GM13977 (cell line): ENCODE measurements around the gene MAPKAP1.

Experiments
- DNase-seq: peaks from one replicate; pipeline ENCODE4 v3.0.0; 2012; ENCODE audit warnings: low spot score
- in situ Hi-C: fragments of 300-500 bp; cut with MboI; formaldehyde crosslinking; loops from one replicate; pipeline ENCODE4 v1.12.0; 2022; ENCODE audit warnings: low sequenced_read_pairs, low pct_unique_long_range_greater_than_20kb, mixed read lengths, inconsistent platforms; ENCODE audit not compliant: unreplicated experiment
- TF ChIP-seq, protein P1 (sequence below): IDR thresholded peaks from 2 replicates; pipeline ENCODE4 v1.5.1; 2012; ENCODE audit warnings: mild to moderate bottlenecking, control low read depth; ENCODE audit not compliant: insufficient read depth; ENCODE audit errors: extremely low read depth, missing control alignments

Gene MAPKAP1

DNA sequence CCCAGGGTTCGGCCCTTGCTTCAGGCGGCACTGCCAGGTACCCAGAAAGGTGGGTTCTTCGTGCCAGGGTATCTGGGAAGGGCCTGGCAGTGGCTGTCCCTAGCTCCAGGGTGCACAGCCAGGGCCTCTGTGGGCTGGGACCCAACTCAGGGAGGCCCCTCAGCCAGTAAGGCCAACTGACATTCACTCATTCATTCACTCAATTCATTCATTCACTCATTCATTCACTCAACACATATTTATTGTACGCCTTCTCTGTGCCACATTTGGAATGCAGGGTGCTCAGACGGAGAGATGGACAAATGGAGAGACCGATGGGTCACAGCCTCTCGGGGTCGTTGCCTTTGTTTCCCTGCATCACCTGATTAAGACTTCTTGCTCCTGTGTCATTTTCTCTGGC is 290.5 kb downstream of the MAPKAP1 start:
- TF ChIP-seq, protein P1, sequence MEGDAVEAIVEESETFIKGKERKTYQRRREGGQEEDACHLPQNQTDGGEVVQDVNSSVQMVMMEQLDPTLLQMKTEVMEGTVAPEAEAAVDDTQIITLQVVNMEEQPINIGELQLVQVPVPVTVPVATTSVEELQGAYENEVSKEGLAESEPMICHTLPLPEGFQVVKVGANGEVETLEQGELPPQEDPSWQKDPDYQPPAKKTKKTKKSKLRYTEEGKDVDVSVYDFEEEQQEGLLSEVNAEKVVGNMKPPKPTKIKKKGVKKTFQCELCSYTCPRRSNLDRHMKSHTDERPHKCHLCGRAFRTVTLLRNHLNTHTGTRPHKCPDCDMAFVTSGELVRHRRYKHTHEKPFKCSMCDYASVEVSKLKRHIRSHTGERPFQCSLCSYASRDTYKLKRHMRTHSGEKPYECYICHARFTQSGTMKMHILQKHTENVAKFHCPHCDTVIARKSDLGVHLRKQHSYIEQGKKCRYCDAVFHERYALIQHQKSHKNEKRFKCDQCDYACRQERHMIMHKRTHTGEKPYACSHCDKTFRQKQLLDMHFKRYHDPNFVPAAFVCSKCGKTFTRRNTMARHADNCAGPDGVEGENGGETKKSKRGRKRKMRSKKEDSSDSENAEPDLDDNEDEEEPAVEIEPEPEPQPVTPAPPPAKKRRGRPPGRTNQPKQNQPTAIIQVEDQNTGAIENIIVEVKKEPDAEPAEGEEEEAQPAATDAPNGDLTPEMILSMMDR, result no peak
- no peak for DNase-seq
- in situ Hi-C loops, result loop anchor here (25.0 kb wide), 1 partner anchor 821 kb away; no protein-coding TSS in a partner anchor

DNA sequence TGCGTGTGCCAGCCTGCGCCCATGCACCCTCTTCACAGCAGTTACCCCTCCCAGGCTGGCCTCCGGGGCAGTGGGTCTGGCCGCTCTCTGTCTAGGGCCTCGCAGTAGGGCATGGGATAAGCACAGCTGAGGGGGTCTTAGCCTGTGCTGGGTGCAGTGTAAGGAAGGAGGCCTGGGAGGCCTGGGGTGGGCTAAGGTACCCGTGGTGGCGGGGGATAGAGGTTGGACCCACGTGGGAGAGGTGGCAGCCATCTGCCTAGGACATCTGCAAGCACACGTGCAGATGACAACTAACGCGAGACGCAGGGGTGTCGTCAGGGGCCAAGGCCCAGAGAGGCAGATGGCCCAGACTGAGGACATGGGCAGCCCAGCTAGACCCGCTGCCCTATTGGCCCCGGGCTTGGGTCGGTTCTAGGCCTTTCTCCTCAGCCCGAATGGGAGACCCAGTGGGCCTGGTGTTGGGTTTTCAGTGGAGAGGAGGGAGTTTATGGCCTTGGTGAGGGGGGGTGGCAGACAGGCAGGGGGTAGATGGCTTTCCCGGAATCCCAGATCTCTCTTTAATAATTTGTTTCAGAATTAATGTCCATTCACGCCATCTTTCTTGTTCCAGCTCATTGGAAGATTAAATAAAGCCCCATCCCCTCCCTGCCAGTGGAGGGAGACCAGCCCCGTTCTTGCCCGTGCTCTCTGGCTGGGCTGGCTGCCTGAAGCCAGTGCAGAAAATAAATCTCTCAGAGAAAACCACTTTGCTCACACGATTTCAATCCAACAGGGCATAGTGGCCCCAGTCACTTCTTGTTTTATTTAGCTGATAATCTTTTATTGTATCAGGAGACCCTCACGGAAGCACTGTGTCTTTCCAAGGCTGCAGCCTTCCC is 291.2 kb downstream of the MAPKAP1 start:
- in situ Hi-C loops, result loop anchor here (25.0 kb wide), 1 partner anchor 821 kb away; no protein-coding TSS in a partner anchor
- TF ChIP-seq, protein P1, result no peak
- DNase-seq, result no peak

DNA sequence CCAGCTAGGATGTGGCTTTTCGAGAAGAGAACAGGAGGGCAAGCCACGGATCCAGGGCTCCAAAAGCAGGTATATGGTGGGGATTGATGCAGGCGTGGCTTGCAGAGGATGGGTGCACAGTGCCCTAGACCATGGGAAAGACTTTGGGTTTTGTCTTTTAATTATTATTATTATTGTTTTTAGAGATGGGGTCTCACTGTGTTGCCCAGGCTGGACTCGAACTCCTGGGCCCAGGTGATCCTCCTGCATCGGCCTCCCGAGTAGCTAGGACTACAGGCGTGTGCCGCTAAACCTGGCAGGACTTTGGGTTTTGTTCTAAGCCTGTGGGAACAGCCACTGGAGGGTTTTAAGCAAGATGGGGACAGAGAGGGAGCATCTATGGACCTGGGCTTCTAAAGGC is 293.4 kb downstream of the MAPKAP1 start:
- DNase-seq, result no peak
- TF ChIP-seq, protein P1, result no peak
- in situ Hi-C loops, result loop anchor here (25.0 kb wide), 1 partner anchor 824 kb away; no protein-coding TSS in a partner anchor

DNA sequence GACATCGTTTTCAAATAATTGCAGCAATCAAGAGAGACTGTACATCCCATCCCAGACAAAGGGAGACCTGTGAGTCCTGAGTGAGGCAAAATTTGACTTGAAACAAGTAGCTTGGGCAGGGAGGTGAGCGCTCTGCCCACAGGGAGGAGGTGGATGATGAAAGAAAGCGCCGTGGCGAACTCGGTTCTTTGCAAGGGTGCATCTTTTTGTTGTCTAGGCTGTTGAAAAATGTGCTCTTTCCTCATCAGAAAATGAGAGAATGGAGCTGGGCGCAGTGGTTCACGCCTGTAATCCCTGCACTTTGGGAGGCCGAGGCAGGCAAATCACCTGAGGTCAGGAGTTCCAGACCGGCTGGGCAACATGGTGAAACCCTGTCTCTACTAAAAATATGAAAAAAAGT is 294.8 kb downstream of the MAPKAP1 start:
- no peak for DNase-seq
- TF ChIP-seq, protein P1, result no peak
- in situ Hi-C loops, result loop anchor here (25.0 kb wide), 1 partner anchor 825 kb away; no protein-coding TSS in a partner anchor

DNA sequence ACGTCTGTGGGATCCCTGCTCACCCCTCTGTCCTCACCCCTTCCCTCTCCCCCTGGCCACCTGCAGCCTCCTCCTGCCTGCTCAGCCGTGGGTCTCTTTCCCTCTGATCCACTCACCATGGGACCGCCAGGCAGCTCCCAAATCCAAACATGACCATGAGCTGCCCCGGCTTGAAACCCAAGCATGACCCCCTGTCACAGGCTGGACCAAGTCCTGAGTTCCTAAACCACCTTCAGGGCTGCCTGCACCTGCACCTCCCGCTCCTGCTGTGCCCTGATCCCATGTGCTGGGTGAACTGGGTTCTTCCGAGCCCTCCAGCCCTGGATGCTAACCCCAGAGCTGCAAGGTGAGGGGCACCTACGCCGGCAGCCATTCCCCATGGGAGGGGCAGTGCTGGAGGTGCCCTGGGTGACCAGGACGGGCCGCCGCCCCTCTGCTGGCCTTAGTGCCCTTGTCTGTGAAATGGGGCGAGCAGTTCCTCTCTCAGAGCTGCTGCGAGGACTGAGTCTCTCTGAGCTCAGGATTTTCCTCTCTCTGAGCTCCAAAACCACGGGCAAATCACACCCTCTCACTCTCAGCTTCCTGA is 295.7 kb downstream of the MAPKAP1 start:
- TF ChIP-seq, protein P1, result no peak
- in situ Hi-C loops, result loop anchor here (25.0 kb wide), 1 partner anchor 826 kb away; no protein-coding TSS in a partner anchor

DNA sequence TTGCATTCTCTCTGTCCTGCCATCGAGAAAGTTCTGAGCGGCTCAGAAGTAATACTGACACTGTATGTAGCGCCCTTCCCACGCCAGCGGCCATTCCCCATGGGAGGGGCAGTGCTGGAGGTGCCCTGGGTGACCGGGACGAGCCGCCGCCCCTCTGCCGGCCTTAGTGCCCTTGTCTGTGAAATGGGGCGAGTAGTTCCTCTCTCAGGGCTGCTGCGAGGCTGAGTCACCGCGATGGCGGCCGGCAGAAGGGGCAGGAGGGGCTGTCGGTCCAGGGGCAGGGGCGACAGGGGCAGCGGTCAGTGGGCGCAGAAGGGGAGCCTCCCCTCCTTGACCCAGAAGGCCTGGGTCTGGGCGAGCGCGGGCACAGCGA is 296.5 kb downstream of the MAPKAP1 start:
- in situ Hi-C loops, result loop anchor here (25.0 kb wide), 1 partner anchor 827 kb away; no protein-coding TSS in a partner anchor
- no peak for DNase-seq
- TF ChIP-seq, protein P1, result no peak

More for the DNA sequence above, 295.7 kb downstream of the MAPKAP1 start:
- no peak for DNase-seq
